NCI-H1092 (cell line): ENCODE results near the gene SLTM.
"Not testable (repeated sequence)": the region's sequence is repeated elsewhere in the genome, so short reads cannot be mapped to it uniquely, and the experiment has no call there.

Experiments
- DNase-seq: peaks from one replicate; lab custom pipeline; 2025; lab: John Stamatoyannopoulos, UW

Gene SLTM

GRCh38 chr15:58926823-58927222, 6.7 kb downstream of the SLTM start:
- DNase-seq: no peak

GRCh38 chr15:58924327-58924726, 9.2 kb downstream of the SLTM start:
- no peak for DNase-seq

GRCh38 chr15:58923696-58924300, 9.7 kb downstream of the SLTM start:
- DNase-seq: no peak

- no peak for DNase-seq
Observed at GRCh38 chr15:58923284-58923683, 10.2 kb downstream of the SLTM start.

- DNase-seq: no peak
Observed at GRCh38 chr15:58921267-58921790, 12.2 kb downstream of the SLTM start.

DNA sequence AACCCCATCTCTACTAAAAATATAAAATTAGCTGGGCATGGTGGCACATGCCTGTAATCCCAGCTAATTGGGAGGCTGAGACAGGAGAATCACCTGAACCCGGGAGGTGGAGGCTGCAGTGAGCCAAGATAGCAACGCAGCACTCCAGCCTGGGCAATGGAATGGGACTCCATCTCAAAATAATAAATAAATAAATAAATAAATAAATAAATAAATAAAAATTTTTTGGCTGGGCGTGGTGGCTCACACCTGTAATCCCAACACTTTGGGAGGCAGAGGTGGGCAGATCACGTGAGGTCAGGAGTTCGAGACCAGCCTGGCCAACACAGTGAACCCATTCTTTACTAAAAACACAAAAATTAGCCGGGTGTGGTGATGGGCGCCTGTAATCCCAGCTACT, 13.0 kb downstream of the SLTM start:
- DNase-seq: not testable (repeated sequence)

DNA sequence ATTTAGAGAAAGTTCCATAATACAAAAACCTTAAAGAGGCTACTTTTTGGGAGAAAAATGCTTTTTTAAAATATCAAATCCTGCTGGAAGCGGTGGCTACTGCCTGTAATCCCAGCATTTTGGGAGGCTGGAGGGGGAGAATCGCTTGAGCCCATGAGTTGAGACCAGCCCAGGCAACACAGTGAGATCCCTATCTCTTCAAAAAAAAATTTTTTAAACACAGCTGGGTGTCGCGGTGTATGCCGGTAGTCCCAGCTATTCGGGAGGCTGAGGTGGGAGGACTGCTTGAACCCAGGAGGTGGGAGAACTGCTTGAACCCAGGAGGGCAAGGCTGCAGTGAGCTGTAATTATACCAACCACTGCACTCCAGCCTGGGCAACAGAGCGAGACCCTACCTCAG, 14.2 kb downstream of the SLTM start:
- DNase-seq: no peak

DNA sequence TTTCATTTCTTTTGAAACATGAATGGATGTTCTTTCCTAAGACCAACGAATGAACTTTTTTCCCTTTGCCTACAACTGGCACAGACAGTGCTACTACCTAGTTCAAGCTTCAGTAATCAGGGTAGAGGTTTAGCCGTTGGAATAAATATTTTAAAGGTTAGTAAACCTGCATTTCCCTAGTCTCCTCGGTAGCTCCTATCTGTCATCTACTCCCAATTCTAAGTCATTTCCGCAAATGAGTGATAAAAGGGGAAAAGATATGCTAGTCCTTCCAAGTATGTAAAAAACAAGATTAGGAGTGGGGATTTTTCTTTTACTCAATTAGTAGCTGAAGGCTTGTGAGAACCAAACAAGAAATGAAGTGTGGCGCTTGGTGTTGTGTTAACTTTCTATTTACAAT, 15.2 kb downstream of the SLTM start:
- DNase-seq: no peak

DNA sequence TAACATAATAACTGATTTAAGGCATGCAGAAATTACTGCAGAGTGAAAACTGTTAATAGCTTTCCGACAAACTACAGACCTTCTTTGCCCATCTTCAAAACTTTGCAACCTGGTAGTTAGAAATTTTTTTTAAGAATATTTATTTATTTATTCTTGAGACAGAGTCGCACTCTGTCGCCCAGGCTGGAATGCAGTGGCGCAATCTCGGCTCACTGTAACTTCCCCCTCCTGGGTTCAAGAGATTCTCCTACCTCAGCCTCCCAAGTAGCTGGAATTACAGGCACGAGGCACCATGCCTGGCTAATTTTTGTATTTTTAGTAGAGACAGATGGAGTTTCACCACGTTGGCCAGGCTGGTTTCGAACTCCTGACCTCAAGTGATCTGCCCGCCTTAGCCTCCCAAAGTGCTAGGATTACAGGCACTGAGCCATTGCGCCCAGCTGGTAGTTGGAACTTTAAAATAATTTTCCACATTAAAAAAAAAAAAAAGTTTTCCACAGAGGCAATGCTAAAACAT, 15.8 kb downstream of the SLTM start:
- DNase-seq: not testable (repeated sequence)

DNA sequence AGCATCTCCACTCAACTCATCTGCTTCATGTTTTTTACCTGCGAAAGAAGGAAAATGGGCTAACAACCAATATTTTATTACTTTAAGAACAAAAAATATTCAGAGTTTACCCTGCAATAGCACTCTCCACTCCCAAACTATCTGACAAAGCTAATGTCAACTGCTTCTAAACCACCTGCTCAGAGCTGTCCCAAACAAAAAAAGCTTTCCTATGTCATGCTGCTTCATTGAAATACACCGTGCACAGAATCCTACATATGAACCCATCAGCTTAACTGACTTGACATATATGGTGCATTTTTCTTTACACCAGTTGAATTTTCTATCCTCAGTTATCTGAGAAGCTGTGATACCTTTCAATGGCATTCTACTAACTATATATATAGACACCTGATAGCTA, 16.5 kb downstream of the SLTM start:
- DNase-seq: no peak

- no peak for DNase-seq
Observed at GRCh38 chr15:58910456-58910855, 23.0 kb downstream of the SLTM start.

DNA sequence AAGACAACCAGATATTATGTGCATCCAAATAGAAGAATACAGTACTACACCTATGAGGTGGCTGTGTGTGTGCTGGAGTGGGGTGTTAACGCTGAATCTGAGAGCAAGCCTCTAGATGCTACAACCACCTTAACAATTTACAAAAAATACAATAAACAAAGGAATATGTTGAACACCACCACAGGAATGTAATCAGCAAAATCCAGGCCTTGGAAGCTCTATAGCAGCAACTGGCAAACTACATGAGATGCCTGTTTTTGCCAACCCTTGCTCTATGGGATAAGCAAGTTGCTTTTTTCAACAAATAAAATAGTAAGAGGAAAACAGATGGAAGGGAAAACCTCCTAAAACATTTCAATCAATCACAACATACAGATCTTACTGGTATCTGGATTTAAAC, 23.9 kb downstream of the SLTM start:
- no peak for DNase-seq

DNA sequence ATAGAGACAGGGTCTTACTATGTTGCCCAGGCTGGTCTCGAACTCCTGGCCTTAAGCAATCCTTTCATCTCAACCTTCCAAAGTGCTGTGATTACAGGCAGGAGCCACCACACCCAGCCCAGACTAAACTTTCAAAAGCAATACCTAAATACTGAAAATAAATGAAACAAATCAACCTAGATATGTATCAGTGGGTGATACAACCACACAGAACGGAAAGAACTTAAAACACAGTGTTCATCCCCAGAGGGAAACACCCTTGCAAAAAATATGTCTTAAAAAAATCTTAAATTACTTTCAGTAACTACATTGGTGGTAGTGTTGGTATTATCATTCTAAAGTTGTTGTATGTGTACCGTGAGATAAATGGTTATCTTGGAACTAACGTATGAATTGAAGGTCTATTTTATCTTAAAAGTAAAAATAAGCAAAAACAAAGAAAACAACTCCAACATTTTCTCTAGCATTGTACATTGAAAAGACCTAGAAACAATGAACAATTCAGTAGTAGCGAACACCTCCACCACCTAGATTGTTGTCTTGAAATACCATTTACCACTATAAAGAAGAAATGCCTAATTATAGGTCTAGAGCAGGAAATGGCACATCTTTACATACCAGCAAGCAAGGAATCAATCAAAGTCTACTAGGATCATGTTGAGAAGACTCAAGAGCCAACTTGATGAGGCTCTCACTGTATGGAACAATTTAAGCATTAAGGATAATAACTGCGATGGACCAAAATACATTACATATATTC, 24.7 kb downstream of the SLTM start:
- DNase-seq: no peak

GRCh38 chr15:58900631-58901030, 32.8 kb downstream of the SLTM start:
- DNase-seq: no peak

DNA sequence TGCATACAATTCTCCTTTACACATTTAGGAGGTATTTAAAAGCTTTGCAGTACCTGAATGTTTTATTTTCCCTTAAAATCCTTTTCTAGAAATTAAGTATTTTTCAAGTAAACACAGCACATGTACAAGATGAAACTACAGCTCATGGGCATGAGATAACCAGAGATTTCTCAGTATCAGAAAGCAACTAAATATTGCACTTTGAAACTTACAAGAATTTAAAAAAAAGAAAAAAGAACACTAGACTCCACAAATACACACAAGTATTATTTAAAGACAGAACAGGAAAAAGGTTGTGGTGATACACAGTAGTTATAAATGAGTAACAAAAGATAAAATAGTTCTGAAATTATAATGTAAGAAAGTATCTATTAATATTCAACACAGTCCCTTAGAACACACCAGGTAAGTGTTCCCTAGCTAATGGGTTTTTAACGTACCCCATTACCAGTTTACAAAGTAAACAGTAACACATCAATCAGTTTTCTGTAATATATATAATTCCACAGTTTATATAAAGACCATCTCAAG, 35.3 kb downstream of the SLTM start:
- no peak for DNase-seq

DNA sequence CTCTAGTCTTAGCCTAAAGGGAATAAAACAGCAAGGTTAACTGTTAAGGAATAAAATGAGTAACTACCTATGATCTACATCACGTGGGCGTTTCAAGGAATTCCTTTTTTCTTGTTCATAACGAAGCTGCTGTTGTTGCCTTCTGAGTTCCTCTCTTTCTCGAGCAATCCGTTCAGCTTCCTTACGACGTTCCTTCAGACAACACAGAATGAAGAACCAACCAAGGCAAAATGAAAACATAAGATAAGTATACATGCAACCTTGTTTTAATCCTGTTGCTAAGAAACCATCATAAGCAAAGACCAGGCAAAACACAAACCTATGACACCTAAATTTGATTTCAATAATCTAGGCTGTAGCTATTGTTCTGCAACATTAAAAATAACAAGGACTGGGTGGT, 44.1 kb downstream of the SLTM start:
- no peak for DNase-seq

DNA sequence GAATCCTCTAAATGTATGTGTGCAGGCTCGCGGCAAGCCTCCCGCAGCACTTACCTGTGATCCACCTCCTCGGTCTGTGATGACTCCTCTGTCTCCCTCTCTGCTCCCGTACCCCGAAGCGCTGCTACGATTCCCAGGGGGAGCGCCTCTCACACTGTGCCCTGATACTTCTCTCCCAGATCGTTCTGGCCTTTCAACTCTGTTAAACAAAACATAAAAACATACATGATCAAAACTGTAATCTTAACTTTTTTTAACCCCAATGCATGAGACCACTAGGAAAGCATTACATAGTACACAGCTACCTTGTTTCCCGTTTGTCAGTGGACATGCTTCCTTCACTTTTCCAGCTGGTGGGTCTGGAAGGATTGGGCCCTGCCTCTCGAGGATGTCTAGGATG, 46.6 kb downstream of the SLTM start:
- no peak for DNase-seq

DNA sequence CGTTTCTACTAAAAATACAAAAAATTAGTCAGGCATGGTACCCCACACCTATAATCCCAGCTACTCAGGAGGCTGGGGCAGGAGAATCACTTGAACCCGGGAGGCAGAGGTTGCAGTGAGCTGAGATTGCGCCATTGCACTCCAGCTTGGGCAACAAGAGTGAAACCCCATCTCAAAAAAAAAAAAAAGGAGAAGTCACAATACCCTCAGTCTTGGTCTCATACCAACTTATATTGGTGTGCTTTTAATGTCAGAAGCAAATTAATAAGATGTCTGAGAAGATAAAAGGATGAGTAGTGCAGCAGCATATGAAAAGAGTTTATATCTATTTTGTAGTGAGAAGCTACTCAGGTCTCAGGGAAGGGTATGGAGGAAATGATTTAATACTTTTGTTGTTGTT, 49.6 kb downstream of the SLTM start:
- not testable (repeated sequence) for DNase-seq

GRCh38 chr15:58882243-58882642, 51.2 kb downstream of the SLTM start:
- no peak for DNase-seq

DNA sequence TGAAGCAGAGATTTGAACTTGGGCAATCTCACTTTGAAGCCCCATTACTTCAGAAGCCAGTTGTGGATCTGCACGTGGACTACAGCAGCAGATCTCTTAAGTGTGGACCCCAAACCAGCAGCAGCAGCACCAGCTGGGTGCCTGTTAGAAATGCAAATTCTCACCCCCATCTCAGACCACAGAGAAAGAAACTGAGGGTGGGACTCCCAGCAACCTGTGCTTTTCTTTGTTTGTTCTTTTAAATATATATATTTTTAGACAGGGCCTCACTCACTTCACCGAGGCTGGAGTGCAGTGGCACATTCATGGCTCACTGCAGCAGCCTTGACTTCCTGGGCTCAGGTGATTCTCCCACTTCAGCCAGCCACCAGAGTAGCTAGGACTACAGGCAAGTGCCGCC, 53.2 kb downstream of the SLTM start:
- no peak for DNase-seq

GRCh38 chr15:58877999-58878825, 55.3 kb downstream of the SLTM start:
- DNase-seq: no peak
